Measurements from ENCODE around the gene TBL1X.

Gene TBL1X

DNA sequence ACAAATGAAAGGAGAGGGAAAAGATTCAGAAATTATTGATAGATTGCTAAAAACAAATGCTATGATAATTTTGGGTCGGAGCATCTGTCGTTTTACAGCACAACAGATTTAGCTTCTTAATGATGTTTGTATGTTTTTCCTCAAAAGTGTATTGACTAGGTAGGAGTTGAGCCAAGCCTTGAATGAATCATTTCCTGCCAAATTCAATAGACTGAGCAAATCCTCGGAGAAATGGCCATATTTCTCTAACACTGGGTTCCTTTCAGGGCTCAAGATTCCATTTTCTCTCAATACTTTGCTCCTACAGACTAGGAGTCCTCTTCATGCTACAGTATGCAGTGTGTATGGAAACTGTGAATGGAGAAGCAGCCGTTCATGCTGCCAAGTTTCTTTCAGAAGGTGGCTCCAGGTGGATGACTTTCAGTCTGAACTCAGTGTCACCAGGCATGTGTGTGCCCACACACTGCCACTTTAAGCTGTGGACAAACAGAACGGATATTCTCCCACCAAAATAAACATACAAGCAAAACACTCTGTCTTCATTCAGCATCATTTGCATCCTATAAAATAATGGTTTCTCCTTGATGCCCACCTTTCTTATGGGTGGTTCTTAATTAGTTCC lies 146.0 kb downstream of the TBL1X start:
- Histone ChIP-seq H3K27ac (ENCODE audit: low read depth in 2 of 2, low read length in 2 of 2) (no peak overlapping the region), H3K36me3 (ENCODE audit: control insufficient read depth in 2 of 2, insufficient read depth in 2 of 2, low read length in 2 of 2) (no peaks in the 10 kb centered on the region), H3K9me3 (ENCODE audit: control insufficient read depth in 2 of 2, low read length in 2 of 2) (no peaks in the 10 kb centered on the region), H3K27me3 (ENCODE audit: control insufficient read depth in 2 of 2, insufficient read depth in 2 of 2, low read length in 2 of 2) (no peaks in the 10 kb centered on the region), H3K4me1 (ENCODE audit: control insufficient read depth in 2 of 2, insufficient read depth in 2 of 2, low read length in 2 of 2) (no peaks in the 10 kb centered on the region), H3K9ac (ENCODE audit: low read depth in 1 of 2, low read length in 2 of 2) (no peak overlapping the region), H3K4me3 (ENCODE audit: low read length in 2 of 2) (no peak overlapping the region)

DNA sequence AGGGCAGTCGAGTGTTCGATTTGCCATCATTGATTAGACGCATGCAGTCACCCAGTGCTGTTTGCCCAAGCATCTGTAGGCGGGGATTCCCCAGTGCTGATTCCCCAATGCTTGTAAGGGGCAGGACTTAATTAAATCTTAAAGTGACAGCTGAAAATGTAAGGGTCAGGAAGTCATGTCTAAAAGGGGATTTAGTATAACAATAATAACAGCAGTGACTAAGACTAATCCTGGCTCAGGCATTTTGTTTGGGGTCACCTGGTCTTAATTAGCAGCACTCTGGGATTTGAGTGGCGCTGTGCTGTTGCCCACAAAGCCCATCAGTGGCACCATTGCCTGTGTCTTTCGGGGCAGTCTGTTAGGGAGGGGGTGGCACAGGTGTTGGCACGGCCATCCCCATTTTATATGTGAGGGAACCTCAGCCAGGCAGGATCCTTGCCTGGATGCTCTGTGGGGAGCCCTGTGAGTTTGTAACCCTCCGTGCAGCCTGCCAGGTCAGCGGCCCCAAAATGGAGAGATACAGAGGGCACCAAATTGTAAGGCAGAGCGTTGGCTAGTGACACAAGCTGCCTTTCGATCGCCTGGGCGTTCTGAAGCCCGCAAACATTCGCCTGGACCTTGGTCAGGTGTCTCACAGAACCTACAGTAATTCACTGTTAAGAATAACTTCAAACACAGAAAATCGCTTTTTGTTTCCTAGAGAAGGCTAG lies 146.7 kb downstream of the TBL1X start:
- Histone ChIP-seq H3K9ac (ENCODE audit: low read depth in 1 of 2, low read length in 2 of 2) (no peak overlapping the region), H3K27me3 (ENCODE audit: control insufficient read depth in 2 of 2, insufficient read depth in 2 of 2, low read length in 2 of 2) (no peaks in the 10 kb centered on the region), H3K27ac (ENCODE audit: low read depth in 2 of 2, low read length in 2 of 2) (no peak overlapping the region), H3K9me3 (ENCODE audit: control insufficient read depth in 2 of 2, low read length in 2 of 2) (no peaks in the 10 kb centered on the region), H3K4me1 (ENCODE audit: control insufficient read depth in 2 of 2, insufficient read depth in 2 of 2, low read length in 2 of 2) (no peaks in the 10 kb centered on the region), H3K36me3 (ENCODE audit: control insufficient read depth in 2 of 2, insufficient read depth in 2 of 2, low read length in 2 of 2) (no peaks in the 10 kb centered on the region), H3K4me3 (ENCODE audit: low read length in 2 of 2) (no peak overlapping the region)

- Histone ChIP-seq H3K27ac (ENCODE audit: low read depth in 2 of 2, low read length in 2 of 2) (no peak overlapping the region), H3K9me3 (ENCODE audit: control insufficient read depth in 2 of 2, low read length in 2 of 2) (no peaks in the 10 kb centered on the region), H3K36me3 (ENCODE audit: control insufficient read depth in 2 of 2, insufficient read depth in 2 of 2, low read length in 2 of 2) (no peaks in the 10 kb centered on the region), H3K4me3 (ENCODE audit: low read length in 2 of 2) (no peak overlapping the region), H3K9ac (ENCODE audit: low read depth in 1 of 2, low read length in 2 of 2) (no peak overlapping the region), H3K4me1 (ENCODE audit: control insufficient read depth in 2 of 2, insufficient read depth in 2 of 2, low read length in 2 of 2) (no peaks in the 10 kb centered on the region), H3K27me3 (ENCODE audit: control insufficient read depth in 2 of 2, insufficient read depth in 2 of 2, low read length in 2 of 2) (no peaks in the 10 kb centered on the region)
Observed at GRCh38 chrX:9612146-9612505, 147.3 kb downstream of the TBL1X start.

GRCh38 chrX:9614016-9614415 lies 149.2 kb downstream of the TBL1X start:
- no peak overlapping the region for H3K27ac ChIP-seq (ENCODE audit: low read depth in 2 of 2, low read length in 2 of 2)

DNA sequence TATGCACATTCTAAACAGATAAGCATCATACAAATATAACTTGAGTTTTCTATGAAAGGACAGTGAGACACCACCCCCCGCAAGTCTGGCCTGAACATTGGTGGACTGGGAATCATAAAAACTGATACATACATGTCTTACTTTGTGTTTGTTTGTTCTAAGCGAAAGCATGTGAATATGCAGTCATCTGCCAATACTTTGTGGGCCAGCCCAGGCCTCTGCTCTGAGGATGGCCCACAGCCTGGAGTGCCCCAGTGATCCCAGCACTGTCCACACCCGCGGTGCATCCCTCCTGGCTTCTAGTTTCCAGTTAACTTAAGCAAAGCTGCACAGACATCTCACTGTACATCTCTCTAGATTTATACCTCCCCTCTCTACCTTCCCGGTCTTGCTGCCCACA lies 154.3 kb downstream of the TBL1X start:
- Histone ChIP-seq H3K4me1 (ENCODE audit: control insufficient read depth in 2 of 2, insufficient read depth in 2 of 2, low read length in 2 of 2) (no peaks in the 10 kb centered on the region), H3K36me3 (ENCODE audit: control insufficient read depth in 2 of 2, insufficient read depth in 2 of 2, low read length in 2 of 2) (no peaks in the 10 kb centered on the region), H3K9me3 (ENCODE audit: control insufficient read depth in 2 of 2, low read length in 2 of 2) (no peaks in the 10 kb centered on the region), H3K27ac (ENCODE audit: low read depth in 2 of 2, low read length in 2 of 2) (no peak overlapping the region), H3K9ac (ENCODE audit: low read depth in 1 of 2, low read length in 2 of 2) (no peak overlapping the region), H3K4me3 (ENCODE audit: low read length in 2 of 2) (no peak overlapping the region), H3K27me3 (ENCODE audit: control insufficient read depth in 2 of 2, insufficient read depth in 2 of 2, low read length in 2 of 2) (no peaks in the 10 kb centered on the region)

More at GRCh38 chrX:9614016-9614415, 149.2 kb downstream of the TBL1X start:
- H3K4me1 ChIP-seq (ENCODE audit: control insufficient read depth in 2 of 2, insufficient read depth in 2 of 2, low read length in 2 of 2) = no peaks in the 10 kb centered on the region
- H3K9ac ChIP-seq (ENCODE audit: low read depth in 1 of 2, low read length in 2 of 2) = no peak overlapping the region
- H3K9me3 ChIP-seq (ENCODE audit: control insufficient read depth in 2 of 2, low read length in 2 of 2) = no peaks in the 10 kb centered on the region
- no peaks in the 10 kb centered on the region for H3K36me3 ChIP-seq (ENCODE audit: control insufficient read depth in 2 of 2, insufficient read depth in 2 of 2, low read length in 2 of 2)
- H3K27me3 ChIP-seq (ENCODE audit: control insufficient read depth in 2 of 2, insufficient read depth in 2 of 2, low read length in 2 of 2) = no peaks in the 10 kb centered on the region
- no peak overlapping the region for H3K4me3 ChIP-seq (ENCODE audit: low read length in 2 of 2)

- Histone ChIP-seq H3K36me3 (ENCODE audit: control insufficient read depth in 2 of 2, insufficient read depth in 2 of 2, low read length in 2 of 2) (no peaks in the 10 kb centered on the region), H3K9me3 (ENCODE audit: control insufficient read depth in 2 of 2, low read length in 2 of 2) (no peaks in the 10 kb centered on the region)
Observed at GRCh38 chrX:9619581-9619980, 154.7 kb downstream of the TBL1X start.

DNA sequence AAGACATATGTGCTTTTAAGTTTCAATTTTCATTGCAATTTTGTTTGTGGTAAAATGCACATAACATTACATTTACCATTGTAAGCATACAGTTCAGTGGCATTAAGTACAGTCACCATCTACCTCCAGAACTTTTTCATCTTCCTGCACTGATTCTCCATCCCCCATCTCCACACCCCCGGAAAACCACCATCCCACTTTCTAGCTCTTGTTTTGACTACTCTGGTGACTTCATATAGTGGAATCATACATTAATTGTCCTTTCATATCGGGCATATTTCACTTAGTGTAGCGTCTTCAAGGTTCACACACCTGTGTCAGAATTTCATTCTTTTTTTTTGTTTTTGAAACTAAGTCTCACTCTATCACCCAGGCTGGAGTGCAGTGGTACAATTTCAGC lies 157.3 kb downstream of the TBL1X start:
- Histone ChIP-seq H3K4me3 (ENCODE audit: low read length in 2 of 2) (no peak overlapping the region), H3K4me1 (ENCODE audit: control insufficient read depth in 2 of 2, insufficient read depth in 2 of 2, low read length in 2 of 2) (no peaks in the 10 kb centered on the region), H3K9ac (ENCODE audit: low read depth in 1 of 2, low read length in 2 of 2) (no peak overlapping the region), H3K27ac (ENCODE audit: low read depth in 2 of 2, low read length in 2 of 2) (no peak overlapping the region), H3K9me3 (ENCODE audit: control insufficient read depth in 2 of 2, low read length in 2 of 2) (no peaks in the 10 kb centered on the region), H3K27me3 (ENCODE audit: control insufficient read depth in 2 of 2, insufficient read depth in 2 of 2, low read length in 2 of 2) (no peaks in the 10 kb centered on the region), H3K36me3 (ENCODE audit: control insufficient read depth in 2 of 2, insufficient read depth in 2 of 2, low read length in 2 of 2) (no peaks in the 10 kb centered on the region)

More at GRCh38 chrX:9619581-9619980, 154.7 kb downstream of the TBL1X start:
- Histone ChIP-seq H3K4me1 (ENCODE audit: control insufficient read depth in 2 of 2, insufficient read depth in 2 of 2, low read length in 2 of 2) (no peaks in the 10 kb centered on the region), H3K4me3 (ENCODE audit: low read length in 2 of 2) (no peak overlapping the region), H3K9ac (ENCODE audit: low read depth in 1 of 2, low read length in 2 of 2) (no peak overlapping the region), H3K27me3 (ENCODE audit: control insufficient read depth in 2 of 2, insufficient read depth in 2 of 2, low read length in 2 of 2) (no peaks in the 10 kb centered on the region), H3K27ac (ENCODE audit: low read depth in 2 of 2, low read length in 2 of 2) (no peak overlapping the region)

DNA sequence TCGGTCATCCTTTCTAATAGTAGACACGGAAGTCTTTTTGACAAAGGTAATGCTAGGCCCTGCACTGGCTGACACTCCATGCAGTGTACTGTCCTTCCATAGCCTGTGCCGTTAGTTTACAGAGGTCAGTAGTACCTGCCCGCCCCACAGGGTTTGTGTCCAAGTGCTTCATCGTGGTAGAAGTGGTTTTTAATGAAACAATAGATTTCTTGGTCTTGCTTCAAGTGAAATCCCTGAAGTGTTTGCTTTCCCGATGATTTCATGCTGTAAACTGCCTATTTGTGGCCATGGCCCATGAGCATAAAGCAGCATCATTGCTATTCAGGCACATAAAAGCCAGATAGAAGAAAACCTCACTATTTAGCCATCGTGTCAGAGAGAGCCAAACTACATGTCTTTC lies 161.5 kb downstream of the TBL1X start:
- Histone ChIP-seq H3K9ac (ENCODE audit: low read depth in 1 of 2, low read length in 2 of 2) (no peak overlapping the region), H3K27me3 (ENCODE audit: control insufficient read depth in 2 of 2, insufficient read depth in 2 of 2, low read length in 2 of 2) (no peaks in the 10 kb centered on the region), H3K36me3 (ENCODE audit: control insufficient read depth in 2 of 2, insufficient read depth in 2 of 2, low read length in 2 of 2) (no peaks in the 10 kb centered on the region), H3K27ac (ENCODE audit: low read depth in 2 of 2, low read length in 2 of 2) (no peak overlapping the region), H3K9me3 (ENCODE audit: control insufficient read depth in 2 of 2, low read length in 2 of 2) (no peaks in the 10 kb centered on the region), H3K4me3 (ENCODE audit: low read length in 2 of 2) (no peak overlapping the region), H3K4me1 (ENCODE audit: control insufficient read depth in 2 of 2, insufficient read depth in 2 of 2, low read length in 2 of 2) (peaks cover 0 to 4% of the 10 kb centered on the region in 2 donors)

GRCh38 chrX:9627922-9628321 lies 163.1 kb downstream of the TBL1X start:
- Histone ChIP-seq H3K9ac (ENCODE audit: low read depth in 1 of 2, low read length in 2 of 2) (no peak overlapping the region), H3K4me3 (ENCODE audit: low read length in 2 of 2) (no peak overlapping the region), H3K36me3 (ENCODE audit: control insufficient read depth in 2 of 2, insufficient read depth in 2 of 2, low read length in 2 of 2) (no peaks in the 10 kb centered on the region), H3K4me1 (ENCODE audit: control insufficient read depth in 2 of 2, insufficient read depth in 2 of 2, low read length in 2 of 2) (peaks cover 0 to 4% of the 10 kb centered on the region in 2 donors), H3K27me3 (ENCODE audit: control insufficient read depth in 2 of 2, insufficient read depth in 2 of 2, low read length in 2 of 2) (no peaks in the 10 kb centered on the region), H3K27ac (ENCODE audit: low read depth in 2 of 2, low read length in 2 of 2) (no peak overlapping the region), H3K9me3 (ENCODE audit: control insufficient read depth in 2 of 2, low read length in 2 of 2) (no peaks in the 10 kb centered on the region)

- no peaks in the 10 kb centered on the region for H3K27me3 ChIP-seq (ENCODE audit: control insufficient read depth in 2 of 2, insufficient read depth in 2 of 2, low read length in 2 of 2)
- H3K27ac ChIP-seq (ENCODE audit: low read depth in 2 of 2, low read length in 2 of 2) = no peak overlapping the region
- H3K4me1 ChIP-seq (ENCODE audit: control insufficient read depth in 2 of 2, insufficient read depth in 2 of 2, low read length in 2 of 2) = peaks cover 0 to 4% of the 10 kb centered on the region in 2 donors
- H3K9me3 ChIP-seq (ENCODE audit: control insufficient read depth in 2 of 2, low read length in 2 of 2) = no peaks in the 10 kb centered on the region
- no peak overlapping the region for H3K4me3 ChIP-seq (ENCODE audit: low read length in 2 of 2)
- no peak overlapping the region for H3K9ac ChIP-seq (ENCODE audit: low read depth in 1 of 2, low read length in 2 of 2)
- no peaks in the 10 kb centered on the region for H3K36me3 ChIP-seq (ENCODE audit: control insufficient read depth in 2 of 2, insufficient read depth in 2 of 2, low read length in 2 of 2)
Observed at GRCh38 chrX:9628779-9629493, 164.1 kb downstream of the TBL1X start.
